Measurements from ENCODE around the gene GRK3. TPM values are rescaled to one million over a fixed set of nuclear protein-coding genes. Genes with fewer than 3 reads are reported as not detected.

The GRK3 gene
- total RNA-seq, 1 donor from 2014 or later = 19.4 TPM

DNA sequence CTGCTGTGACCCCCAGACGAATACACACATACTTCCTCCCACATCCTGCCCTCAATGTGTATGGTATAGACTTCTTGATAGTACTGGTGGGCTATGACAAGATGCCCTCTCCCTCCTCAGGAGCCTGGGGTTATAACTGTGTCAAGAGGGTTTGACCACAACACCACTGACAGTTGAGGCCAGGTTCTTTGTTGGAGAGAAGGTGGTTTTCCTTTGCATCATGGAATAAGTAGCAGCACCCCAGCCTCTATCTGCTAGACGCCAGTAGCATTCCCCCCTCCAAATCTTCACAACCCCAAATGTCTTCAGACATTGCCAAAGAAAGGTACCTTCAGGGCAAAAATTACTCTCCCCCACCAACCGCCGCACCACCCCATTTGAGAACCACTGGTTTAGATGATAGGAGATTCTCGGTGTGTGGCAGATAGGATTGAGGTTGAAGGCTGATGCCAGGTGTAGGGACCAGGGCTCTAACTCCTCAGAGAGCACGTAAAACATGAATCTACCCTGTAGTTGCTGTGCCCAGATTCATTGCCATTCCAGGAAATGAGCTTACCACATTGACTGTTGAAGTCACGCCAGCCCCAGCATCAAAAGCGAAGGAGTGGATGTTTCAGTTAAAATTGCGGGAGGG, 172.0 kb downstream of the GRK3 start:
- H3K4me1 Mint-ChIP-seq = no peaks in the 10 kb centered on the region
- H3K9me3 Mint-ChIP-seq = no peaks in the 10 kb centered on the region
- no peak overlapping the region for H3K27ac Mint-ChIP-seq (ENCODE audit: unreplicated experiment)
- H3K4me3 Mint-ChIP-seq = no peak overlapping the region
- no peak for DNase-seq (ENCODE audit: low read depth, low spot score)
- H3K27me3 Mint-ChIP-seq (ENCODE audit: low read depth) = no peaks in the 10 kb centered on the region
- no peaks in the 10 kb centered on the region for H3K36me3 Mint-ChIP-seq (ENCODE audit: low read depth)
- TF ChIP-seq CTCF (conservative IDR thresholded peaks at IDR 0.05) = no peak

GRCh38 chr22:25739659-25740344, 175.3 kb downstream of the GRK3 start:
- Mint-ChIP-seq H3K4me1 (no peaks in the 10 kb centered on the region), H3K9me3 (no peaks in the 10 kb centered on the region), H3K27me3 (ENCODE audit: low read depth) (no peaks in the 10 kb centered on the region), H3K36me3 (ENCODE audit: low read depth) (no peaks in the 10 kb centered on the region), H3K27ac (ENCODE audit: unreplicated experiment) (no peak overlapping the region), H3K4me3 (no peak overlapping the region)
- DNase-seq (ENCODE audit: low read depth, low spot score) = no peak
- TF ChIP-seq CTCF (conservative IDR thresholded peaks at IDR 0.05) = no peak

DNA sequence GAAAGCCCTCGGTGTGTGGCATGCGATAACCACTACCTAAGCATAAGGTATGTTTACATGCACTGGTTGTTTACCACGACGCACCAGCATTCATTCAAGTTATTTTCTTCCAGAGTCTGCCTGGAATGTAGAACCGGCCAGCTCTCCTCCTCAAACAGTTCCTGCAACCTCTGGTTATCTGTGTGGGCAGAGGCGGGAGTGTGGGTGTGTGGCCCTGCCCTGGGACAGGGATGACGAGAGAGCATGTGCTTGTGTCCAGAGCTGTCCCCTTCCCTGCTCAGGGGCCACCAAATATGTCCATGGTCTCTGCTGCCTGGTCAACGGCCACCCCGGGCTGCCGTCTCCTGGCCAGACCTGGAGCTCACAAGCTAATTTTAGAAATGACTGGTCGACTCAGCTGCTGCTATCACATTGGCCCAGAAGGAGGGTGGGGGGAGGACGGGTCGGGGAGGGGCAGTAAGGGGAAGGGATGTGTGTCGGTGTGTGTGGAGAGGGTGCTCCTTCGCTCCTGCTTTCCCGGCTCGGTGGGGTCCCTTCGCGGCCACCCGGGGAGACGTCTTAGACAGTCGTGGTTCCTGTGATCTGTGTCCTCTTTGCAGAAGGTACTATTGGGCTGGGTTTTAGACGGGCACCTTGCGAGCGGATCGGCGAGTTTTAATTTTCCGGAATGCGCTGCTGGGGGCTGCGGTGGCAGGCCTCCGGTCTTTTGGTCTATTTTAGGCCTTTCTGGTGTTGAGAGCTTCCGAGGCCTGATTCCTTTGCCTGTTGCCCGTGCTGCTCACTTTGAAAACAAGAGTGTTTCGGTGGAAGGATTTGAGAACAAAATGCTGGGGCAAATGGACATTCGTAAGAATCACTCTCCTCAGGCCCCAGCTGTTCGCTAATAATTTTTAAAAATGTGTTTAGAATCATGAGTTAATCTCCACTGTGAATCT, 177.5 kb downstream of the GRK3 start, which contains the start of gene MYO18B:
TSS of gene MYO18B (plus strand) at position 497 of the 935 bp plus-strand sequence. CDS start 18,905 bp downstream, outside the sequence.
- no peak within 1 kb of the TSS for H3K4me3 Mint-ChIP-seq
- H3K9me3 Mint-ChIP-seq = no peaks in the 10 kb centered on the region
- TF ChIP-seq CTCF (conservative IDR thresholded peaks at IDR 0.05) = no peak
- DNase-seq (ENCODE audit: low read depth, low spot score) = no peak
- H3K36me3 Mint-ChIP-seq (ENCODE audit: low read depth) = no peaks in the 10 kb centered on the region
- no peak within 1 kb of the TSS for H3K27ac Mint-ChIP-seq (ENCODE audit: unreplicated experiment)
- H3K4me1 Mint-ChIP-seq = no peaks in the 10 kb centered on the region
- no peaks in the 10 kb centered on the region for H3K27me3 Mint-ChIP-seq (ENCODE audit: low read depth)

GRCh38 chr22:25742918-25743708, 178.6 kb downstream of the GRK3 start:
- Mint-ChIP-seq H3K36me3 (ENCODE audit: low read depth) (no peaks in the 10 kb centered on the region), H3K27ac (ENCODE audit: unreplicated experiment) (no peak overlapping the region), H3K27me3 (ENCODE audit: low read depth) (no peaks in the 10 kb centered on the region), H3K4me3 (no peak overlapping the region), H3K9me3 (no peaks in the 10 kb centered on the region), H3K4me1 (no peaks in the 10 kb centered on the region)
- DNase-seq (ENCODE audit: low read depth, low spot score) = no peak
- TF ChIP-seq CTCF (conservative IDR thresholded peaks at IDR 0.05) = no peak

DNA sequence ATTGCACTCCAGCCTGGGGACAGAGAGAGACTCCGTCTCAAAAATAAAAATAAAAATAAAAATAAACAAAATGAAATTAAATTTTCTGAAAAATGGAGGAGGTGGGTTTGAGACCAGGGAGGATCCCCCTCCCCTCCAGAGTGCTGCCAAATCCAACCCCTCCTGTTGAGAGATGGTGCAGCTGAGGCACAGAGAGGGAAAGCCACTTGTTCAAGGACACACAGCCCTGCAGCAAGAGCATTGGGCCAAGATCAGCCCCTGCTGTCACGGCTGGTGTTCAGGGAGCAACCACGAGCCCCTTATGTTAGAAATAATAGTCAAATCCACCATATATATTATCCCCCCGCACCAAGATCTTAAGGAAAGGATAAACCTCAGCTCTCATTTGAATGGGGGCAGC, 180.2 kb downstream of the GRK3 start:
- TF ChIP-seq CTCF (conservative IDR thresholded peaks at IDR 0.05) = no peak
- H3K4me1 Mint-ChIP-seq = no peaks in the 10 kb centered on the region
- H3K36me3 Mint-ChIP-seq (ENCODE audit: low read depth) = no peaks in the 10 kb centered on the region
- H3K27ac Mint-ChIP-seq (ENCODE audit: unreplicated experiment) = no peak overlapping the region
- no peaks in the 10 kb centered on the region for H3K27me3 Mint-ChIP-seq (ENCODE audit: low read depth)
- no peaks in the 10 kb centered on the region for H3K9me3 Mint-ChIP-seq
- DNase-seq (ENCODE audit: low read depth, low spot score) = no peak
- no peak overlapping the region for H3K4me3 Mint-ChIP-seq

All from neural crest cell (in vitro differentiated cells).